KMS-11 (cell line): ENCODE results near the gene GULP1.
"Not testable (repeated sequence)": the region's sequence is repeated elsewhere in the genome, so short reads cannot be mapped to it uniquely, and the experiment has no call there.

ENCODE experiments used
- H2AFZ ChIP-seq: fragments of 200-600 bp; sonication (generic); 2 replicates; pipeline ENCODE4 v1.6.1; 2016; ENCODE audit warnings: antibody characterized with exemption, mixed run types, low read depth
- H3K27ac ChIP-seq: fragments of 200-600 bp; sonication (generic); 2 replicates; pipeline ENCODE4 v1.6.1; 2016; ENCODE audit warnings: mild to moderate bottlenecking, mixed run types
- H3K27me3 ChIP-seq: fragments of 200-600 bp; sonication (generic); 2 replicates; pipeline ENCODE4 v1.6.1; 2017; ENCODE audit warnings: mild to moderate bottlenecking, low read depth, mixed run types, moderate library complexity; ENCODE audit not compliant: insufficient read depth
- H3K36me3 ChIP-seq: fragments of 200-600 bp; sonication (generic); 2 replicates; pipeline ENCODE4 v1.6.1; 2017; ENCODE audit warnings: mild to moderate bottlenecking, mixed run types; ENCODE audit not compliant: insufficient read depth
- H3K4me1 ChIP-seq: fragments of 200-600 bp; sonication (generic); 2 replicates; pipeline ENCODE4 v1.6.1; 2016; ENCODE audit warnings: mild to moderate bottlenecking, low read depth, mixed run types; ENCODE audit not compliant: poor library complexity, severe bottlenecking
- H3K4me2 ChIP-seq: fragments of 200-600 bp; sonication (generic); 2 replicates; pipeline ENCODE4 v1.7.0; 2016; ENCODE audit warnings: mild to moderate bottlenecking, mixed run types
- H3K4me3 ChIP-seq: fragments of 200-600 bp; sonication (generic); IDR thresholded peaks from 2 replicates; pipeline ENCODE4 v1.6.1; 2017; ENCODE audit warnings: low read depth, low read length, mixed read lengths; ENCODE audit not compliant: insufficient read depth
- H3K79me2 ChIP-seq: fragments of 200-600 bp; sonication (generic); 2 replicates; pipeline ENCODE4 v1.6.1; 2016; ENCODE audit warnings: low read depth, mixed run types; ENCODE audit not compliant: insufficient read depth
- H3K9ac ChIP-seq: fragments of 200-600 bp; sonication (generic); 2 replicates; pipeline ENCODE4 v1.6.1; 2016; ENCODE audit warnings: mild to moderate bottlenecking, mixed run types
- H4K20me1 ChIP-seq: fragments of 200-600 bp; sonication (generic); 2 replicates; pipeline ENCODE4 v1.6.1; 2016; ENCODE audit warnings: mild to moderate bottlenecking, mixed run types; ENCODE audit not compliant: insufficient read depth
- CTCF ChIP-seq: fragments of 200-600 bp; sonication (generic); conservative IDR thresholded peaks from 2 replicates; pipeline ENCODE4 v1.6.1; 2017; ENCODE audit warnings: low read depth, mild to moderate bottlenecking, antibody characterized with exemption, low read length, moderate library complexity, mixed read lengths

GULP1 gene

GRCh38 chr2:188529710-188530109 lies 238.0 kb downstream of the GULP1 start:
- Histone ChIP-seq H3K4me2 (no peak overlapping the region), H3K4me1 (no peaks in the 10 kb centered on the region), H3K36me3 (no peaks in the 10 kb centered on the region), H4K20me1 (no peaks in the 10 kb centered on the region), H3K79me2 (no peaks in the 10 kb centered on the region), H3K27me3 (no peaks in the 10 kb centered on the region), H3K9ac (no peak overlapping the region), H3K4me3 (no peak overlapping the region), H3K27ac (no peak overlapping the region), H2AFZ (no peak overlapping the region)
- TF ChIP-seq CTCF, result no peak

GRCh38 chr2:188534875-188535274 lies 243.2 kb downstream of the GULP1 start:
- no peaks in the 10 kb centered on the region for H3K36me3 ChIP-seq
- no peak overlapping the region for H3K9ac ChIP-seq
- no peaks in the 10 kb centered on the region for H4K20me1 ChIP-seq
- H3K27me3 ChIP-seq, result no peaks in the 10 kb centered on the region
- H3K27ac ChIP-seq, result no peak overlapping the region
- no peaks in the 10 kb centered on the region for H3K79me2 ChIP-seq
- H3K4me3 ChIP-seq, result no peak overlapping the region
- H2AFZ ChIP-seq, result no peak overlapping the region
- H3K4me1 ChIP-seq, result no peaks in the 10 kb centered on the region
- no peak overlapping the region for H3K4me2 ChIP-seq
- no peak for TF ChIP-seq CTCF

GRCh38 chr2:188551671-188552070 lies 260.0 kb downstream of the GULP1 start:
- Histone ChIP-seq H3K27me3 (no peaks in the 10 kb centered on the region), H4K20me1 (no peaks in the 10 kb centered on the region), H3K36me3 (no peaks in the 10 kb centered on the region), H3K4me2 (no peak overlapping the region), H3K27ac (no peak overlapping the region), H2AFZ (no peak overlapping the region), H3K4me1 (no peaks in the 10 kb centered on the region), H3K4me3 (no peak overlapping the region), H3K79me2 (no peaks in the 10 kb centered on the region), H3K9ac (no peak overlapping the region)
- no peak for TF ChIP-seq CTCF

- Histone ChIP-seq H3K4me2 (no peak overlapping the region), H3K79me2 (no peaks in the 10 kb centered on the region), H3K9ac (no peak overlapping the region), H3K4me1 (peaks cover 6% of the 10 kb centered on the region), H4K20me1 (no peaks in the 10 kb centered on the region), H3K27ac (no peak overlapping the region), H2AFZ (no peak overlapping the region; the same call in 1 of the 2 replicates), H3K4me3 (no peak overlapping the region), H3K27me3 (no peaks in the 10 kb centered on the region), H3K36me3 (no peaks in the 10 kb centered on the region)
- no peak for TF ChIP-seq CTCF
These were observed 265.4 kb downstream of the GULP1 start for GRCh38 chr2:188557081-188557480.

GRCh38 chr2:188559455-188559854 lies 267.8 kb downstream of the GULP1 start:
- not testable (repeated sequence) for H3K36me3 ChIP-seq, H3K79me2 ChIP-seq, H3K4me1 ChIP-seq, H3K9ac ChIP-seq, H3K4me3 ChIP-seq, H3K27ac ChIP-seq, H3K27me3 ChIP-seq, H4K20me1 ChIP-seq, H2AFZ ChIP-seq, H3K4me2 ChIP-seq
